SK-N-SH (cell line): ENCODE results near the gene TRAK1.

ENCODE experiments used
- JUND ChIP-seq: IDR thresholded peaks from 2 replicates; pipeline ENCODE4 v1.4.0; 2012
- TEAD4 ChIP-seq: IDR thresholded peaks from 2 replicates; pipeline ENCODE4 v1.4.0; 2012; ENCODE audit warnings: mild to moderate bottlenecking, borderline replicate concordance; ENCODE audit not compliant: insufficient read depth
- TF ChIP-seq, protein P1 (sequence below): fragments of 200-600 bp; sonication (generic); IDR thresholded peaks from 2 replicates; pipeline ENCODE4 v1.6.1; 2017; ENCODE audit warnings: antibody characterized with exemption, mild to moderate bottlenecking, moderate library complexity
- TF ChIP-seq, protein P2 (sequence below): IDR thresholded peaks from 2 replicates; pipeline ENCODE4 v1.4.0; 2012; ENCODE audit warnings: low read depth
- TF ChIP-seq, protein P3 (sequence below): IDR thresholded peaks from 2 replicates; pipeline ENCODE4 v1.4.0; 2012; ENCODE audit warnings: low read depth, borderline replicate concordance
- TF ChIP-seq, protein P4 (sequence below): IDR thresholded peaks from 2 replicates; pipeline ENCODE4 v1.6.1; 2012; ENCODE audit warnings: mild to moderate bottlenecking, low read depth, low read length, moderate library complexity

DNA sequence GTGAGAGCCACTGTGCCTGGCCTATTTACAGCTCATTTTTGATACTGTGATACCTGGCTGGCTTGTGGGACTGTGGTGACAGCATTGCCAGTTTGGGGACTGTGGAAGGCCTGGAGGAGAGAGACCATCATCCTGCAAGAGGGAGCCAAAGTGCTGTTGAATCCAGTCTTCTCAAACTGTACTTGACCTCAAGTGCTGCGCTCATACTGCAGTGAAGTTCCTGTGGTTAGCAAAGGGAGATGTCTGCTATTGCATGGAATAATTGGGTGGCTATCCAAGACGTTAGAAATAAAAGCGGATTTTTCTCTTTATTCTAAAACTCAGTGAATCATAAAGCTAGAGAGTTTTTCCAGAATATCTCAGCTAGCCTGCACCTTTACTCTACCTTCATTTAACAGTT, 91.4 kb downstream of the TRAK1 start:
- TF ChIP-seq, protein P1, sequence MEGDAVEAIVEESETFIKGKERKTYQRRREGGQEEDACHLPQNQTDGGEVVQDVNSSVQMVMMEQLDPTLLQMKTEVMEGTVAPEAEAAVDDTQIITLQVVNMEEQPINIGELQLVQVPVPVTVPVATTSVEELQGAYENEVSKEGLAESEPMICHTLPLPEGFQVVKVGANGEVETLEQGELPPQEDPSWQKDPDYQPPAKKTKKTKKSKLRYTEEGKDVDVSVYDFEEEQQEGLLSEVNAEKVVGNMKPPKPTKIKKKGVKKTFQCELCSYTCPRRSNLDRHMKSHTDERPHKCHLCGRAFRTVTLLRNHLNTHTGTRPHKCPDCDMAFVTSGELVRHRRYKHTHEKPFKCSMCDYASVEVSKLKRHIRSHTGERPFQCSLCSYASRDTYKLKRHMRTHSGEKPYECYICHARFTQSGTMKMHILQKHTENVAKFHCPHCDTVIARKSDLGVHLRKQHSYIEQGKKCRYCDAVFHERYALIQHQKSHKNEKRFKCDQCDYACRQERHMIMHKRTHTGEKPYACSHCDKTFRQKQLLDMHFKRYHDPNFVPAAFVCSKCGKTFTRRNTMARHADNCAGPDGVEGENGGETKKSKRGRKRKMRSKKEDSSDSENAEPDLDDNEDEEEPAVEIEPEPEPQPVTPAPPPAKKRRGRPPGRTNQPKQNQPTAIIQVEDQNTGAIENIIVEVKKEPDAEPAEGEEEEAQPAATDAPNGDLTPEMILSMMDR, result no peak
- TF ChIP-seq, protein P2, sequence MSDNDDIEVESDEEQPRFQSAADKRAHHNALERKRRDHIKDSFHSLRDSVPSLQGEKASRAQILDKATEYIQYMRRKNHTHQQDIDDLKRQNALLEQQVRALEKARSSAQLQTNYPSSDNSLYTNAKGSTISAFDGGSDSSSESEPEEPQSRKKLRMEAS, result no peak
- TF ChIP-seq TEAD4 (no peak), JUND (no peak)
- TF ChIP-seq, protein P3, sequence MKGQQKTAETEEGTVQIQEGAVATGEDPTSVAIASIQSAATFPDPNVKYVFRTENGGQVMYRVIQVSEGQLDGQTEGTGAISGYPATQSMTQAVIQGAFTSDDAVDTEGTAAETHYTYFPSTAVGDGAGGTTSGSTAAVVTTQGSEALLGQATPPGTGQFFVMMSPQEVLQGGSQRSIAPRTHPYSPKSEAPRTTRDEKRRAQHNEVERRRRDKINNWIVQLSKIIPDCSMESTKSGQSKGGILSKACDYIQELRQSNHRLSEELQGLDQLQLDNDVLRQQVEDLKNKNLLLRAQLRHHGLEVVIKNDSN, result no peak
- TF ChIP-seq, protein P4, sequence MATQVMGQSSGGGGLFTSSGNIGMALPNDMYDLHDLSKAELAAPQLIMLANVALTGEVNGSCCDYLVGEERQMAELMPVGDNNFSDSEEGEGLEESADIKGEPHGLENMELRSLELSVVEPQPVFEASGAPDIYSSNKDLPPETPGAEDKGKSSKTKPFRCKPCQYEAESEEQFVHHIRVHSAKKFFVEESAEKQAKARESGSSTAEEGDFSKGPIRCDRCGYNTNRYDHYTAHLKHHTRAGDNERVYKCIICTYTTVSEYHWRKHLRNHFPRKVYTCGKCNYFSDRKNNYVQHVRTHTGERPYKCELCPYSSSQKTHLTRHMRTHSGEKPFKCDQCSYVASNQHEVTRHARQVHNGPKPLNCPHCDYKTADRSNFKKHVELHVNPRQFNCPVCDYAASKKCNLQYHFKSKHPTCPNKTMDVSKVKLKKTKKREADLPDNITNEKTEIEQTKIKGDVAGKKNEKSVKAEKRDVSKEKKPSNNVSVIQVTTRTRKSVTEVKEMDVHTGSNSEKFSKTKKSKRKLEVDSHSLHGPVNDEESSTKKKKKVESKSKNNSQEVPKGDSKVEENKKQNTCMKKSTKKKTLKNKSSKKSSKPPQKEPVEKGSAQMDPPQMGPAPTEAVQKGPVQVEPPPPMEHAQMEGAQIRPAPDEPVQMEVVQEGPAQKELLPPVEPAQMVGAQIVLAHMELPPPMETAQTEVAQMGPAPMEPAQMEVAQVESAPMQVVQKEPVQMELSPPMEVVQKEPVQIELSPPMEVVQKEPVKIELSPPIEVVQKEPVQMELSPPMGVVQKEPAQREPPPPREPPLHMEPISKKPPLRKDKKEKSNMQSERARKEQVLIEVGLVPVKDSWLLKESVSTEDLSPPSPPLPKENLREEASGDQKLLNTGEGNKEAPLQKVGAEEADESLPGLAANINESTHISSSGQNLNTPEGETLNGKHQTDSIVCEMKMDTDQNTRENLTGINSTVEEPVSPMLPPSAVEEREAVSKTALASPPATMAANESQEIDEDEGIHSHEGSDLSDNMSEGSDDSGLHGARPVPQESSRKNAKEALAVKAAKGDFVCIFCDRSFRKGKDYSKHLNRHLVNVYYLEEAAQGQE, result no peak
